Liver (tissue), 9 donors: Measurements from ENCODE around the gene PSMB1. TPM values are rescaled to one million over a fixed set of nuclear protein-coding genes. Genes with fewer than 3 reads are reported as not detected.

Experiments used
- DNase-seq: peaks from one replicate; pipeline ENCODE4 v3.0.0-alpha.2; 2017; ENCODE audit warnings: low spot score
- H3K27ac ChIP-seq, 2 donors: one replicate each; pipeline ENCODE4 v1.7.0; 2013; ENCODE audit warnings: inconsistent platforms in 2 of 2, low read length in 2 of 2, control low read depth in 1 of 2, low read depth in 1 of 2, mild to moderate bottlenecking in 1 of 2
- H3K27me3 ChIP-seq, 4 donors: one replicate each; pipeline versions ENCODE4 v1.6.1 to v1.7.0; 2013; ENCODE audit warnings: low read length in 3 of 4, inconsistent platforms in 1 of 4, mild to moderate bottlenecking in 1 of 4, moderate library complexity in 1 of 4; ENCODE audit not compliant: control insufficient read depth in 4 of 4, insufficient read depth in 4 of 4
- H3K36me3 ChIP-seq, 4 donors: one replicate each; pipeline versions ENCODE4 v1.6.1 to v1.7.0; 2013; ENCODE audit warnings: low read length in 3 of 4, mild to moderate bottlenecking in 3 of 4, low read depth in 1 of 4, moderate library complexity in 1 of 4; ENCODE audit not compliant: control insufficient read depth in 4 of 4, insufficient read depth in 3 of 4
- H3K4me1 ChIP-seq, 4 donors: one replicate each; pipeline versions ENCODE4 v1.6.1 to v1.7.0; 2013; ENCODE audit warnings: low read length in 3 of 4, mild to moderate bottlenecking in 3 of 4, moderate library complexity in 1 of 4; ENCODE audit not compliant: control insufficient read depth in 4 of 4, insufficient read depth in 4 of 4
- H3K4me3 ChIP-seq, 3 donors: one replicate each; pipeline versions ENCODE4 v1.6.1 to v1.7.0; 2013; ENCODE audit warnings: low read length in 3 of 3, control low read depth in 1 of 3, low read depth in 1 of 3, mild to moderate bottlenecking in 1 of 3
- H3K9ac ChIP-seq, 2 donors: one replicate each; pipeline ENCODE4 v1.7.0; 2013; ENCODE audit warnings: low read length in 2 of 2, mild to moderate bottlenecking in 2 of 2, moderate library complexity in 2 of 2, control low read depth in 1 of 2, low read depth in 1 of 2
- H3K9me3 ChIP-seq, 4 donors: one replicate each; pipeline versions ENCODE4 v1.6.1 to v1.7.0; 2013; ENCODE audit warnings: low read length in 3 of 4; ENCODE audit not compliant: control insufficient read depth in 4 of 4
- ATF3 ChIP-seq: IDR thresholded peaks from 2 replicates; pipeline ENCODE4 v1.6.1; 2016; ENCODE audit warnings: antibody characterized with exemption
- CTCF ChIP-seq: fragments of 150-350 bp; IDR thresholded peaks from 2 replicates; pipeline ENCODE4 v1.5.1; 2017; ENCODE audit warnings: improper control_type of control experiment, low read depth, low read length; ENCODE audit not compliant: missing input control
- EGR1 ChIP-seq, 2 donors: IDR thresholded peaks; 2 replicates each; pipeline ENCODE4 v1.6.1; 2016 to 2018; ENCODE audit warnings: antibody characterized with exemption in 2 of 2, low read depth in 2 of 2
- FOXA2 ChIP-seq: IDR thresholded peaks from 2 replicates; pipeline ENCODE4 v1.6.1; 2016; ENCODE audit warnings: antibody characterized with exemption
- GABPA ChIP-seq, 2 donors: IDR thresholded peaks in 1 of 2; conservative IDR thresholded peaks in 1 of 2; 2 replicates each; pipeline ENCODE4 v1.6.1; 2016; ENCODE audit warnings: antibody characterized with exemption in 2 of 2, mild to moderate bottlenecking in 1 of 2, moderate library complexity in 1 of 2
- HNF4A ChIP-seq, 2 donors: conservative IDR thresholded peaks; 2 replicates each; pipeline ENCODE4 v1.6.1; 2016; ENCODE audit warnings: antibody characterized with exemption in 2 of 2, mild to moderate bottlenecking in 2 of 2
- HNF4G ChIP-seq: IDR thresholded peaks from 2 replicates; pipeline ENCODE4 v1.6.1; 2016; ENCODE audit warnings: antibody characterized with exemption
- JUND ChIP-seq, 2 donors: IDR thresholded peaks; 2 replicates each; pipeline ENCODE4 v1.6.1; 2016; ENCODE audit warnings: antibody characterized with exemption in 2 of 2
- MAX ChIP-seq: IDR thresholded peaks from 2 replicates; pipeline ENCODE4 v1.6.1; 2016; ENCODE audit warnings: antibody characterized with exemption
- NR2F2 ChIP-seq: IDR thresholded peaks from 2 replicates; pipeline ENCODE4 v1.6.1; 2016; ENCODE audit warnings: antibody characterized with exemption
- RAD21 ChIP-seq, 2 donors: IDR thresholded peaks; 2 replicates each; pipeline ENCODE4 v1.6.1; 2016; ENCODE audit warnings: antibody characterized with exemption in 2 of 2, mild to moderate bottlenecking in 2 of 2
- REST ChIP-seq: IDR thresholded peaks from 2 replicates; pipeline ENCODE4 v1.6.1; 2016; ENCODE audit warnings: antibody characterized with exemption, mild to moderate bottlenecking
- RXRA ChIP-seq, 2 donors: IDR thresholded peaks; 2 replicates each; pipeline ENCODE4 v1.6.1; 2017 to 2018; ENCODE audit warnings: antibody characterized with exemption in 2 of 2, mild to moderate bottlenecking in 1 of 2
- SP1 ChIP-seq: IDR thresholded peaks from 2 replicates; pipeline ENCODE4 v1.6.1; 2018; ENCODE audit warnings: antibody characterized with exemption, mild to moderate bottlenecking
- TAF1 ChIP-seq: conservative IDR thresholded peaks from 2 replicates; pipeline ENCODE4 v1.6.1; 2016; ENCODE audit warnings: antibody characterized with exemption, mild to moderate bottlenecking
- ZBTB33 ChIP-seq: IDR thresholded peaks from 2 replicates; pipeline ENCODE4 v1.6.1; 2016; ENCODE audit warnings: antibody characterized with exemption
- WGBS: extraction: QIAGEN DNeasy Blood & Tissue Kit; methylation state at CpG from one replicate; pipeline ENCODE4 v1.1.7; 2013; 5-methylcytosine and 5-hydroxymethylcytosine counted together
- polyA plus RNA-seq, 2 donors: library from polyadenylated mRNA; stranded (reverse) in 1 of 2; unstranded in 1 of 2; fragments of 200-250 nt in 1 of 2; fragments of >200 nt in 1 of 2; fragmentation: Nextera tagmentation in 1 of 2; extraction: Ambion mirVana in 1 of 2; gene quantifications; one replicate each; pipeline versions ENCODE4 v1.2.1 to v1.2.3, GENCODE V29; 2013 to 2015
- total RNA-seq, 2 donors: library from RNA; depleted of rRNA; stranded (reverse); fragments of >200 nt; gene quantifications; one replicate each; pipeline ENCODE4 v1.2.3, GENCODE V29; 2014
- donor health status: healthy.
- donor health status: healthy.
- donor health status: healthy.
- donor health status: healthy.
- donor health status: healthy.

The PSMB1 gene
- total and polyA plus RNA-seq, 4 donors: 177 to 314 (median 188) TPM

- peaks cover 7 to 76% (median 61%) of the 10 kb centered on the region in 4 donors for H3K36me3 ChIP-seq
- H3K4me1 ChIP-seq: peaks cover 0 to 20% (median 11%) of the 10 kb centered on the region in 4 donors
- no peaks in the 10 kb centered on the region for H3K27me3 ChIP-seq
- H3K9ac ChIP-seq: no peak overlapping the region
- DNase-seq: no peak
- no peak for TF ChIP-seq GABPA (IDR thresholded peaks at IDR 0.05 in 1 of 2, conservative IDR thresholded peaks at IDR 0.05 in 1 of 2)
- no peak for TF ChIP-seq REST
- no peak for TF ChIP-seq HNF4A (conservative IDR thresholded peaks at IDR 0.05)
- no peak for TF ChIP-seq JUND (IDR thresholded peaks at IDR 0.05)
- TF ChIP-seq FOXA2: no peak
- TF ChIP-seq ATF3: no peak
- no peak for TF ChIP-seq CTCF
- TF ChIP-seq ZBTB33: no peak
- no peak for TF ChIP-seq EGR1 (IDR thresholded peaks at IDR 0.05; ENCODE audit: low read depth in 2 of 2)
- no peak for TF ChIP-seq NR2F2
- TF ChIP-seq RXRA (IDR thresholded peaks at IDR 0.05): no peak
- TF ChIP-seq RAD21 (IDR thresholded peaks at IDR 0.05): no peak
- TF ChIP-seq SP1: no peak
- no peak for TF ChIP-seq HNF4G
- TF ChIP-seq TAF1: no peak
- no peak for TF ChIP-seq MAX
- no peak overlapping the region for H3K4me3 ChIP-seq
- H3K27ac ChIP-seq: no peak overlapping the region
- 93% methylated on average over 5 of the region's 5 CpGs for WGBS
- H3K9me3 ChIP-seq: no peaks in the 10 kb centered on the region
These were observed 16.4 kb downstream of the PSMB1 start for GRCh38 chr6:170536671-170537070.

- 74% methylated on average over 5 of the region's 5 CpGs for WGBS
- Histone ChIP-seq H3K9ac (no peak overlapping the region), H3K27me3 (no peaks in the 10 kb centered on the region), H3K36me3 (peaks cover 7 to 66% (median 54%) of the 10 kb centered on the region in 4 donors), H3K4me1 (peaks cover 0 to 23% (median 13%) of the 10 kb centered on the region in 4 donors), H3K9me3 (no peaks in the 10 kb centered on the region), H3K27ac (no peak overlapping the region), H3K4me3 (no peak overlapping the region)
- TF ChIP-seq HNF4A (conservative IDR thresholded peaks at IDR 0.05) (peak; percentile 20 to 50), RXRA (IDR thresholded peaks at IDR 0.05) (no peak), GABPA (IDR thresholded peaks at IDR 0.05 in 1 of 2, conservative IDR thresholded peaks at IDR 0.05 in 1 of 2) (no peak)
- DNase-seq: no peak
These were observed 18.1 kb downstream of the PSMB1 start for GRCh38 chr6:170535004-170535403.
